Smooth muscle cell (in vitro differentiated cells): ENCODE results near the gene DPY19L3. TPM values are rescaled to one million over a fixed set of nuclear protein-coding genes. Genes with fewer than 3 reads are reported as not detected.
"Not testable (repeated sequence)": the region's sequence is repeated elsewhere in the genome, so short reads cannot be mapped to it uniquely, and the experiment has no call there.

Source experiments
- DNase-seq: peaks from one replicate; lab custom pipeline; 2025; ENCODE audit not compliant: unreplicated experiment; lab: John Stamatoyannopoulos, UW
- H2AFZ ChIP-seq: fragments of 200-600 bp; sonication (generic); 2 replicates; pipeline ENCODE4 v1.6.0; 2016; ENCODE audit warnings: antibody characterized with exemption, low read depth, mild to moderate bottlenecking
- H3F3A ChIP-seq: fragments of 200-600 bp; sonication (generic); 2 replicates; pipeline ENCODE4 v1.6.0; 2017; ENCODE audit warnings: antibody characterized with exemption, low read depth
- H3K27ac ChIP-seq: fragments of 200-600 bp; sonication (generic); 2 replicates; pipeline ENCODE4 v1.5.1; 2016; ENCODE audit warnings: low read depth, mild to moderate bottlenecking
- H3K27me3 ChIP-seq: fragments of 200-600 bp; sonication (generic); 2 replicates; pipeline ENCODE4 v1.6.1; 2016; ENCODE audit warnings: low read depth, mild to moderate bottlenecking
- H3K36me3 ChIP-seq: fragments of 200-600 bp; sonication (generic); 2 replicates; pipeline ENCODE4 v1.5.1; 2016; ENCODE audit warnings: low read depth
- H3K4me1 ChIP-seq: fragments of 200-600 bp; sonication (generic); 2 replicates; pipeline ENCODE4 v1.5.1; 2016; ENCODE audit warnings: low read depth
- H3K4me2 ChIP-seq: fragments of 200-600 bp; sonication (generic); 2 replicates; pipeline ENCODE4 v1.6.0; 2016; ENCODE audit warnings: mild to moderate bottlenecking
- H3K4me3 ChIP-seq: fragments of 200-600 bp; sonication (generic); 2 replicates; pipeline ENCODE4 v1.5.1; 2016; ENCODE audit warnings: mild to moderate bottlenecking
- H3K79me2 ChIP-seq: fragments of 200-600 bp; sonication (generic); 2 replicates; pipeline ENCODE4 v1.6.0; 2016; ENCODE audit warnings: low read depth, mild to moderate bottlenecking
- H3K9ac ChIP-seq: fragments of 200-600 bp; sonication (generic); 2 replicates; pipeline ENCODE4 v1.6.0; 2016; ENCODE audit warnings: low read depth
- H3K9me3 ChIP-seq: fragments of 200-600 bp; sonication (generic); replicated peaks from 2 replicates; pipeline ENCODE4 v1.5.1; 2016; ENCODE audit warnings: low read depth
- H4K20me1 ChIP-seq: fragments of 200-600 bp; sonication (generic); 2 replicates; pipeline ENCODE4 v1.6.0; 2016; ENCODE audit warnings: low read depth
- CTCF ChIP-seq: fragments of 200-600 bp; sonication (generic); IDR thresholded peaks from 2 replicates; pipeline ENCODE4 v1.5.1; 2017; ENCODE audit warnings: borderline replicate concordance, mild to moderate bottlenecking, antibody characterized with exemption; ENCODE audit not compliant: insufficient read depth, poor library complexity, severe bottlenecking
- WGBS: methylation state at CpG from one replicate; pipeline ENCODE4 v1.1.7; 2016; ENCODE audit warnings: low lambda C conversion rate; 5-methylcytosine and 5-hydroxymethylcytosine counted together
- polyA plus RNA-seq: library from polyadenylated mRNA; unstranded; fragments of >200 nt; fragmentation: Nextera tagmentation; extraction: Ambion mirVana; gene quantifications from 2 replicates; pipeline ENCODE4 v1.2.1, GENCODE V29; 2016
- total RNA-seq: library from RNA; depleted of rRNA; stranded (reverse); fragments of >200 nt; gene quantifications from 2 replicates; pipeline ENCODE4 v1.2.3, GENCODE V29; 2014

DPY19L3 gene
- total and polyA plus RNA-seq, 2 experiments from 2014 or later, result 5.8 to 50.0 TPM

- no peak overlapping the region for H3K27ac ChIP-seq
- no peak overlapping the region for H3K9ac ChIP-seq
- H3K27me3 ChIP-seq, result no peaks in the 10 kb centered on the region
- no peak for DNase-seq
- no peaks in the 10 kb centered on the region for H3K79me2 ChIP-seq
- WGBS, result 98% methylated on average over 6 of the region's 6 CpGs
- H3K4me1 ChIP-seq, result no peaks in the 10 kb centered on the region
- H3K4me2 ChIP-seq, result no peak overlapping the region
- H4K20me1 ChIP-seq, result no peaks in the 10 kb centered on the region
- H3K4me3 ChIP-seq, result no peak overlapping the region
- H3K9me3 ChIP-seq, result no peaks in the 10 kb centered on the region
- H3K36me3 ChIP-seq, result no peaks in the 10 kb centered on the region
- no peak for TF ChIP-seq CTCF
- no peak overlapping the region for H2AFZ ChIP-seq
- no peaks in the 10 kb centered on the region for H3F3A ChIP-seq
Observed at GRCh38 chr19:32436692-32437091, 31.1 kb downstream of the DPY19L3 start.

DNA sequence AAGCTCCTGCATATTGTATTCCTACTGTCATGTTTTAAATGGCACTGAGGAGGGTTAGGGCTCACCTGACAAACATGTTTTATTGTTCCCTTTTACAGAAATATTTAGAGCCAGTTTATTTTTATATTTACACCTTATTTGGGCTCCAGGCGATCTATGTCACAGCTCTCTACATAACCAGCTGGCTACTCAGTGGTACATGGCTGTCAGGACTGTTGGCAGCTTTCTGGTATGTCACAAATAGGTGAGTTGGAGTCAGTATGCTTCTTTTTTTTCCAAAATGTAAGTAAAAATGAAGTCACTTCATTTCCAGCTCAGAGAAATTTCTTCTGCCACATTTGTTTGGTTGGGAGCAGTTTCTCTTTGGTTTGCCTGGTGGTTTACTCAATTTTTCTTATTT is 31.5 kb downstream of the DPY19L3 start:
- Histone ChIP-seq H3K4me2 (no peak overlapping the region), H3K9me3 (no peaks in the 10 kb centered on the region)
- WGBS, result 97% methylated on average over 1 of the region's 1 CpG

DNA sequence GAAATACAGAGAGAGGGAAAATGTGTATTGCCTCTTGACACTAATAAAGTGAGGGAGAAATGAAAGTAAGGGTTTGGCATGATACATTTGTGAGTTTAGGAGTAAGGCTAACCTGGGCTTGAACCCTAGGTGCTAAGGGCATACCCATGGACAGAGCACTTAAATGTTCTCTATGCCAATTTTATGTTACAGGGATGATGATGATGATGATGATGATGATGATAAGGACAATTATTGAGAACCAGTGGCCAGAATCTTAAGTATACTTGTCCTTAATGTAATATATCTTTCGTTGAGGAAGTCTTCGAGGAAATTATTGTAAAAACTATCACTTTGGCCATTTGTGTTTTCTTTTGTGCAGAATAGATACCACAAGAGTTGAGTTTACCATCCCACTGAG is 33.2 kb downstream of the DPY19L3 start:
- Histone ChIP-seq H4K20me1 (no peaks in the 10 kb centered on the region), H3K9me3 (no peaks in the 10 kb centered on the region), H3K36me3 (peaks cover 7% of the 10 kb centered on the region), H3K27me3 (no peaks in the 10 kb centered on the region), H2AFZ (no peak overlapping the region), H3K79me2 (no peaks in the 10 kb centered on the region), H3F3A (no peaks in the 10 kb centered on the region), H3K4me1 (no peaks in the 10 kb centered on the region), H3K9ac (no peak overlapping the region), H3K27ac (no peak overlapping the region), H3K4me3 (no peak overlapping the region), H3K4me2 (no peak overlapping the region)
- no peak for TF ChIP-seq CTCF
- DNase-seq, result no peak
- WGBS, result 98% methylated on average over 2 of the region's 2 CpGs

More for the DNA sequence above, 31.5 kb downstream of the DPY19L3 start:
- Histone ChIP-seq H3F3A (no peaks in the 10 kb centered on the region), H3K27ac (no peak overlapping the region), H3K79me2 (no peaks in the 10 kb centered on the region), H3K27me3 (no peaks in the 10 kb centered on the region), H3K4me1 (no peaks in the 10 kb centered on the region), H3K9ac (no peak overlapping the region), H3K4me3 (no peak overlapping the region), H2AFZ (no peak overlapping the region), H3K36me3 (peaks cover 4% of the 10 kb centered on the region), H4K20me1 (no peaks in the 10 kb centered on the region)
- DNase-seq, result no peak
- no peak for TF ChIP-seq CTCF

- 100% methylated on average over 1 of the region's 1 CpG for WGBS
- no peak for TF ChIP-seq CTCF
Observed at GRCh38 chr19:32442650-32443049, 37.1 kb downstream of the DPY19L3 start.

DNA sequence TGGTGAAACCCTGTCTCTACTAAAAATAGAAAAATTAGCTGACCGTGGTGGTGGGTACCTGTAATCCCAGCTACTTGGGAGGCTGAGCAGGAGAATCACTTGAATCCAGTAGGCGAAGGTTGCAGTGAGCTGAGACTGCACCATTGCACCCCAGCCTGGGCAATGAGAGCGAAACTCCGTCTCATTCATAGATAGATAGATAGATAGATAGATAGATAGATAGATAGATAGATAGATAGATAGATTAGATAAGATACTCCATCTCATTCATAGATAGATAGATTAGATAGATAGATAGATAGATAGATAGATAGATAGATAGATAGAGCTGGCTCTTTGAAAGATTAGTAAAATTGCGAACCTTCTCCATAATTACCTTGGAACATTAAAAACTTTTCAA is 42.0 kb downstream of the DPY19L3 start:
- H3K9ac ChIP-seq, H3K79me2 ChIP-seq: not testable (repeated sequence)

More at GRCh38 chr19:32442650-32443049, 37.1 kb downstream of the DPY19L3 start:
- no peak overlapping the region for H3K4me3 ChIP-seq
- no peaks in the 10 kb centered on the region for H3K79me2 ChIP-seq
- H3K4me1 ChIP-seq, result no peaks in the 10 kb centered on the region
- DNase-seq, result no peak
- no peak overlapping the region for H3K27ac ChIP-seq
- H3K9me3 ChIP-seq, result no peaks in the 10 kb centered on the region
- no peak overlapping the region for H3K4me2 ChIP-seq
- peaks cover 7% of the 10 kb centered on the region for H3K36me3 ChIP-seq
- no peaks in the 10 kb centered on the region for H4K20me1 ChIP-seq
- no peaks in the 10 kb centered on the region for H3F3A ChIP-seq
- no peak overlapping the region for H2AFZ ChIP-seq
- no peak overlapping the region for H3K9ac ChIP-seq
- no peaks in the 10 kb centered on the region for H3K27me3 ChIP-seq

More for the DNA sequence above, 42.0 kb downstream of the DPY19L3 start:
- H3K4me1 ChIP-seq, H3K9me3 ChIP-seq, DNase-seq, H2AFZ ChIP-seq, H3K27me3 ChIP-seq, H3K36me3 ChIP-seq, H3K4me3 ChIP-seq, H4K20me1 ChIP-seq, H3K4me2 ChIP-seq, H3F3A ChIP-seq, H3K27ac ChIP-seq: not testable (repeated sequence)
- WGBS, result 98% methylated on average over 5 of the region's 5 CpGs
